ENCODE results near the gene CD101. TPM values are rescaled to one million over a fixed set of nuclear protein-coding genes. Genes with fewer than 3 reads are reported as not detected.

CD101 gene
- total RNA-seq, 6 experiments from 2014 or later = not detected

- peak; percentile 57 for DNase-seq
- H3K27ac Mint-ChIP-seq = peak overlapping the region; percentile 72
Observed at GRCh38 chr1:117067533-117068370, 66.2 kb downstream of the CD101 start.

DNA sequence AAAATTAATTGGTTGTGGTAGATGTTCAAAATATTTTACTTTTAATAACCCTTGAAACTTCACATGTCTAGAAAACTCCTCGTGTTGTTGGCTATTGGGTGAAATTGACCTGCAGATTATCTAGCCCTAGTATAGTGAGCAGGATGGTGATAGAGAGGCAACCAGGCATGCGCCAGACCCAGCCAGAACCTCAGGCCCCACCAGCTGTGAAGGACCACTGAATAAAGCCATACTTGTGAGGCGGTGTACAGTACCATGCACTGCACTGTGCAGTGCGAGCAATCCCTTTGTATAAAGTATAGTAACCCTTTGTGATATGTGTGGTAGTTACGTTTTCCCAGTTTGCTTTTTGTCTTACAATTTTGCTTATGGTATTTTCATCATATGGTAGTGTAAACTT is 67.0 kb downstream of the CD101 start:
- H3K27ac Mint-ChIP-seq = no peak overlapping the region
- no peaks in the 10 kb centered on the region for H3K27me3 Mint-ChIP-seq (ENCODE audit: insufficient read depth)
- no peaks in the 10 kb centered on the region for H3K9me3 Mint-ChIP-seq
- H3K4me3 Mint-ChIP-seq = no peak overlapping the region
- no peak for TF ChIP-seq CTCF (IDR thresholded peaks at IDR 0.05)
- no peak for DNase-seq
- peaks cover 11% of the 10 kb centered on the region for H3K4me1 Mint-ChIP-seq (ENCODE audit: low read depth)
- no peaks in the 10 kb centered on the region for H3K36me3 Mint-ChIP-seq (ENCODE audit: low read depth)

More at GRCh38 chr1:117067533-117068370, 66.2 kb downstream of the CD101 start:
- no peaks in the 10 kb centered on the region for H3K36me3 Mint-ChIP-seq (ENCODE audit: low read depth)
- no peaks in the 10 kb centered on the region for H3K27me3 Mint-ChIP-seq (ENCODE audit: insufficient read depth)
- peak; percentile 92 for TF ChIP-seq CTCF (IDR thresholded peaks at IDR 0.05)
- no peaks in the 10 kb centered on the region for H3K9me3 Mint-ChIP-seq
- H3K4me1 Mint-ChIP-seq (ENCODE audit: low read depth) = peaks cover 11% of the 10 kb centered on the region
- H3K4me3 Mint-ChIP-seq = no peak overlapping the region

GRCh38 chr1:117069220-117069844 is 67.8 kb downstream of the CD101 start:
- TF ChIP-seq CTCF (IDR thresholded peaks at IDR 0.05) = peak; percentile 49
- Mint-ChIP-seq H3K4me1 (ENCODE audit: low read depth) (peaks cover 11% of the 10 kb centered on the region), H3K27me3 (ENCODE audit: insufficient read depth) (no peaks in the 10 kb centered on the region), H3K4me3 (no peak overlapping the region), H3K27ac (no peak overlapping the region), H3K9me3 (no peaks in the 10 kb centered on the region), H3K36me3 (ENCODE audit: low read depth) (no peaks in the 10 kb centered on the region)
- no peak for DNase-seq

- H3K4me3 Mint-ChIP-seq = no peak overlapping the region
- no peak for DNase-seq
- peaks cover 6% of the 10 kb centered on the region; the same call in 1 of the 2 replicates for H3K36me3 Mint-ChIP-seq (ENCODE audit: low read depth)
- H3K27me3 Mint-ChIP-seq (ENCODE audit: insufficient read depth) = no peaks in the 10 kb centered on the region
- no peak overlapping the region for H3K27ac Mint-ChIP-seq
- peaks cover 11% of the 10 kb centered on the region for H3K4me1 Mint-ChIP-seq (ENCODE audit: low read depth)
- H3K9me3 Mint-ChIP-seq = no peaks in the 10 kb centered on the region
- TF ChIP-seq CTCF (IDR thresholded peaks at IDR 0.05) = no peak
Observed at GRCh38 chr1:117070124-117070523, 68.6 kb downstream of the CD101 start.

DNA sequence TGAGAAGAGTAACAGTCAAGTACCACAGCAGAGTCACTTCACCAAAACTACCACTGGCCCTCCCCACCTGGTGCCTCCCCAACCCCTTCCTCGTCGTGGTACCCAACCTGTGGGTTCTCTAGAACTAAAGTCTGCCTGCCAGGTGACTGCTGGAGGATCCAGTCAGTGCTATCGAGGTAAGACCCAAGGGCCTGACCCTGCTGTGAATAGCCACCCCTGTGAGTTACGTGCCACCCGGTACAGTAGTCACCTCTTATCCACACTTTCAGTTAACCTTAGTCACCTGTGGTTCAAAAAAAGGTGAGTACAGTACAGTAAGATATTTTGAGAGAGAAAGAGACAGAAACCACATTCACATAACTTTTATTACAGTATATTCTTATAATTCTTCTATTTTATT is 75.1 kb downstream of the CD101 start:
- peak overlapping the region; percentile 83 for H3K27ac Mint-ChIP-seq
- H3K36me3 Mint-ChIP-seq (ENCODE audit: low read depth) = peaks cover 29% of the 10 kb centered on the region
- H3K27me3 Mint-ChIP-seq (ENCODE audit: insufficient read depth) = no peaks in the 10 kb centered on the region
- TF ChIP-seq CTCF (IDR thresholded peaks at IDR 0.05) = no peak
- no peak overlapping the region for H3K4me3 Mint-ChIP-seq
- no peak for DNase-seq
- no peaks in the 10 kb centered on the region for H3K9me3 Mint-ChIP-seq
- H3K4me1 Mint-ChIP-seq (ENCODE audit: low read depth) = peaks cover 20% of the 10 kb centered on the region

Data from HFFc6 (cell line).